Gastrocnemius medialis (tissue), 4 donors: ENCODE data around the gene TTC12.

Experiments used
- CTCF ChIP-seq, 5 experiments: fragments of 450-650 bp in 3 of 5; fragments of 200-600 bp in 2 of 5; sonication (generic) in 2 of 5; IDR thresholded peaks in 4 of 5; conservative IDR thresholded peaks in 1 of 5; 1 replicate in 4 of 5; 2 replicates in 1 of 5; pipeline ENCODE4 v1.5.1; 2016 to 2019; ENCODE audit warnings: antibody characterized with exemption in 5 of 5, mild to moderate bottlenecking in 3 of 5, moderate library complexity in 3 of 5
- POLR2A ChIP-seq, 2 donors: fragments of 450-650 bp; IDR thresholded peaks; one replicate each; pipeline ENCODE4 v1.6.1; 2017; ENCODE audit warnings: antibody characterized with exemption in 2 of 2, mild to moderate bottlenecking in 2 of 2, moderate library complexity in 2 of 2

GRCh38 chr11:113395782-113396336, 81.5 kb downstream of the TTC12 start:
- TF ChIP-seq CTCF (IDR thresholded peaks at IDR 0.05 in 4 of 5, conservative IDR thresholded peaks at IDR 0.05 in 1 of 5) (no peak), POLR2A (IDR thresholded peaks at IDR 0.05) (no peak)
